Middle frontal gyrus (tissue), 1 donor: ENCODE measurements around the gene METTL8.
A peak's percentile ranks its signal among the peaks of the same experiment; 100 is the strongest.

Experiments used
- DNase-seq: peaks from one replicate; pipeline ENCODE4 v3.0.0-alpha.2; 2015; ENCODE audit warnings: low spot score; ENCODE audit errors: extremely low spot score

Gene METTL8

DNA sequence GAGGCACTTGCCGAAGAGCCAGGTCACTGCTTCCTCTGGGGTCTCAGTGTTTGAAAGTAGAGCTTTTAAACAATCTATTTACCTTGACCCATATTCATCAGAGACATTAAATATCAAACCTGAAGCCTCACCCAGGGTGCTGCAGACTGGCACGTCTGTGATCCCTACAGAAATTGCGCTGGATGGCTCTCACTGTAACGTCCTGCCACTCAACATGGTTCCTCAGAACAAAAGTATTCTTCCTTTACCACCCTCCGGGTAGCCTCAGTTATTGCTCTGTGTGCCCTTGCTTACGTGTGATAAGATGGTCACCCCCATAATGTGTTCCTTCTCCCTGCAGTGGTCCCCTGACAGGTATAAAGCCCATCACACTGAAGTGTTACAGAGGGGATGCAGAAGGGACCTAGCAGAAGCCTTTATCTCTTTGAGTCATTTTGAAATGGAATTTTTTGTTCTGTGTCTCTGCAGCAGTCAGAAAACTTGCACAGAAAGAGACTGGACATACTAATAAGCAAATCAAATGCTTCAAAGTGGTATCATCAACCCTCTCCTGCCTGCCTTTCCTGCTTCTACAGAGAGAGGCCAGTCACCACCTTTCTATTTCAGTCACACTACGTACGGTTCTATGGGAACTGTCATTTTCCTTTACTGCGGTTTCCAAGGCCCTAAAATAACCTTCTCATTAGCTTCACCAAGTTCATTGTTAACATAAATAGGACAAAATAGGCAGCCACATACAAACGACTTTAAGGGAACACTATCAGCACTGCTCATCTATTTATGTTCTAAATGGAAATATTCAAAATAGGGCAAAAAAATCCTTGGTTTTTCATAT lies 86.8 kb downstream of the METTL8 start:
- no peak for DNase-seq

DNA sequence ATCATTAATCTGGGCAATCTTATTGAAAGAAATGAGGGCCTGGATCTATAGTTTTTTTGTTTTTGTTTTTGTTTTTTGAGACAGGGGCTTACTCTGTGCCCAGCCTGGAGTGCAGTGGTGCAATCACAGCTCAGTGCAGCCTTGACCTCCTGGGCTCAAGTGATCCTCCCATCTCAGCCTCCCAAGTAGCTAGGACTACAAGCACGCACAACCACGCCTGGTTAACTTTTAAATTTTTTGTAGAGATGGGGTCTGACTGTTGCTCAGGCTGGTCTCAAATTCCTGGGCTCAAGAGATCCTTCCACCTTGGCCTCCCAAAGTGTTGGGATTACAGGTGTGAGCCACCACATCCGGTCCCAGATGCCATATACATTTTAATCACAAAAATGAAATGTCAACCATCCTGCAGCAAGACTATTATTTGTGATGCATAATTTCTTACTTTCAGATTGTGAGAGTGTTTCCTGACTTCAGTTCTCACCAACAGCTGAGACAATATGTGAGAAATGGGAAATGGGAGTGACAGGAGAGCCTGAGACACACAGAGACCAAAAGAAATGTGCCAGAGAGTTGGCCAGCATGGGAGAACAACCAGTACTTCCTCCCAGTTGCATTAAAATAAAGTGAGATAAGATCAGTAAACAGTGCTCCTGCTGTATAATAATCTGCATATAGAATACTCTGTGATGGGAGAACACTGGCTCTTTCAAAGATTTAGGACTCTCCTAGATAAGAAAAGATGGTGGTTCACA lies 87.6 kb downstream of the METTL8 start:
- no peak for DNase-seq

DNA sequence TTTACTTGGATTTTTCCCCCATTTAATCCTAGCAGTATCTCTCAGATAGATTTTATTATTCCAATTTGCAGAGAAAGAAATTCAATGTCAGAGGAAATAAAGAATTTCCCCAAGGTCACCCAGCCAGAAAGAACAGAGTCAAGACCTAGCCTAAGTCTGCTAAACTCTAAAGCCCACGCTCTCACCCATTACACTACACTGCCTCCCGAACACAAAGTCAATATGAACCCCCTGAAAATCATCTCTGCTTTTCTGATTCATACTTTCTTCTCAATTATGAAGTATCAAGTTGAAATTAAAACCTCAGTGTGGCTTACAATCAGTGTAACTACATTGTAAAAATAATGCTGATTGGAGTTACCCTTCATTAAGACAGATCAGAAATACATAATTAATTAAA lies 89.6 kb downstream of the METTL8 start:
- DNase-seq = no peak

DNA sequence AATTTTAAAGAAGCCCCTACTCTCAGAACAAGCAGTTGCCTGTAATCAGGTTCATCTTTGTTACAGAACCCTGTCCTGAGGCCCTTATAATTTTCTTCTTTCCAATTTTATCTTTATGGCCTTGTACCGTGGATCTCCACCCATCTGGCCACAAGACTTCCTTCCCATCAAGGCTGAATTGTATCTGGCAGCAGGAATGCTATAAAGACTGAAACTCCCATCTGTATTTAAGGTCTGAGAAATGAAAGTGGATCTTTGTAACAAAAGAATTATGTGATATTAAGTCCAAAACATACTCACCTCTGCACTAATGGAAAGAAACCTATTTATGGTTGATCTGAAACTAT lies 91.8 kb downstream of the METTL8 start:
- DNase-seq = no peak

DNA sequence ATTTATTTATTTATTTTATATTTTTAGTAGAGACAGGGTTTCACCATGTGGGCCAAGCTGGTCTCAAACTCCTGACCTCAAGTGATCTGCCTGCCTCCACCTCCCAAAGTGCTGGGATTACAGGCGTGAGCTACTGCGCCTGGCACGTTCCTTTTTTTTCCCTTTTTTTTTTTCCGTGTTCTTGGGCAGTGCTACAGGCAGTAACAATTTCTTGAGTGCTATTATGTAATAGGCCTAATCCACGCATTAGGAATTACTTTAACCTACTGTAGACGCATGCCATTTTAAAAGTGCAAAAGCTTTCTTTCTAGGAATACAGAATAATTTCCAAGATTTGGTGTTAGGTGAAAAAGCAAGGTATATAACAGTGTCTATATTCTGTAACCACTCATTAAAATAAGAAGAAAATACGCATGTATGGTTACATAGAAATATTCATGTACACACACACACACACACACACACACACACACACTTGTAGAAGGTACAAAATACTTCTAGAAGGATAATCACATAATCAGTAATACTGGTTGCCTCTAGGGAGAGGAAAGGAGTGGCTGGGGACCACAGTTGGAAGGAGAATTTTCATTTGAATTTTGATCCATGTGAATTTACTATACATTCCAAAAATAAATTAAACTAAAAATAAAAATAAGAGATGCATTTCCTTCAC lies 92.3 kb downstream of the METTL8 start:
- DNase-seq = no peak

DNA sequence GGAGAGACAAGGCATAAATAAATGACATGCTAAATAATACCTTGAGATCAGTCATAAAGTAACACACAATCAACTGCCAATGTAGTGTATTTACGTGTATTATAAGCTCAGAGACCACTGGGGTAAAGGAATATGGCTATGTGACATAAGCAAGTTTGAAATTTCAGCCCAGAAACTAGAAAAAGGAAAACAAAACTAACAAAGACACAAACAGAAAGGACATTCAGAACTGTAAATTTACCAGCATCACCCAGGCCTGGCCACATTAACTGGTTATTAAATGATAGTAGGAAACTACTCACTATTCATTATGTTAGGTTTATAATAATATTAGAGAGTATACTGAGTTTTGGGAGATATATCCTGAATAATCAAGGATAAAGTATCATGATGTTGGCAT lies 98.8 kb downstream of the METTL8 start:
- no peak for DNase-seq

DNA sequence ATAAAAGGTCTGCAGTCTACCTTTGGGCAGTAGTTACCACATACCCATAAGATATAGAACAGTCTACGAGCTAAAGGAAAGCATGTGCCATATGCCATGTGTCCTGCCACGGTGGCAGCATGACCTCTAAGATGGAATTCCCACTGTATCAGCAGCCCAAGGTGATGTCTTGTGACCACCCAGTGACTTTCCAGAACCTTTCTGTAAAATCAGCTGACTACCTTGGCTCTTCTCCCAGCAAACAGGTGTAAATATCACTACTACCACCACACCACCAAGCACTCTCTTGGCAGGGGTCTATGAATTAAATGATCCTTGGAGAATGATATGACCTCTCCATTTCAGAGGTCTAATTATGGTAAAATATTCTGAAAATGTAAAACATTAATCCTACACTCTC lies 99.6 kb downstream of the METTL8 start:
- no peak for DNase-seq

DNA sequence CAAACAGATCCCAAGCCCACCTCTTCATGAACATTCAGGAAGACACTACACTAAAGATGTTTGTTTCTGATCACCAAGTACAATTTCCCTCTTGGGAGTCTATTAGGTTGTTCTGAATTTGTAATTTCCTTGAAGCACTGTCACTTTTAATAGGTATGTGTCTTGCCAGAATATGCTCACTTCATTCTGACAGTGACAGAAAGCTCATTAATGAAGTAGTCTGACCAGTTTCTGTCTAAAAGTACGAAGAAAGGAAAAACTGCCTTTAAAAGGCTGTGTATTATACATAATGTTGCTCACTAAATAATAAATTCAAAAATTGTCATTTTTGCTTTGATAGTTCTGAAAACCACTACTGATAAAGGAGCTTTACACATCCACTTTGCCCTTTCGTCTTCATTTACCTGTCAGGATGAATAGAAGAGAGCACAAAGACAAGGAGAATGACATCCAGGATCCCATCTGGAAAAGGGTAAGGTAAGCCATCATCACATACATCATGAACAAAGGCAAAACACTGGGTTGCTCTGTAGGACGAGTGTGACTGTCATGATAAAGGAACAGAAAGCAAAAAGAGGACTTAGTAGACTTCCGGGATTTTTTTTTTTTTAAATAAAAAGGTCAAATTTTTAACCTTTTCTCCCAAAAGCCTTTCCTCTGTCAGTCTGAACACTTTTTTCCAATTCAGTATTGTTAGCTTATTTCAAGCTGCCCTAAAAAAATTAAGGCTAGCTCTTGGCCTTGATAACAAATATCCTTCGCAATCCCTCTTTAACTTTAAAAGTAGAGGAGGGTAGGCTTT lies 103.4 kb downstream of the METTL8 start:
- no peak for DNase-seq

DNA sequence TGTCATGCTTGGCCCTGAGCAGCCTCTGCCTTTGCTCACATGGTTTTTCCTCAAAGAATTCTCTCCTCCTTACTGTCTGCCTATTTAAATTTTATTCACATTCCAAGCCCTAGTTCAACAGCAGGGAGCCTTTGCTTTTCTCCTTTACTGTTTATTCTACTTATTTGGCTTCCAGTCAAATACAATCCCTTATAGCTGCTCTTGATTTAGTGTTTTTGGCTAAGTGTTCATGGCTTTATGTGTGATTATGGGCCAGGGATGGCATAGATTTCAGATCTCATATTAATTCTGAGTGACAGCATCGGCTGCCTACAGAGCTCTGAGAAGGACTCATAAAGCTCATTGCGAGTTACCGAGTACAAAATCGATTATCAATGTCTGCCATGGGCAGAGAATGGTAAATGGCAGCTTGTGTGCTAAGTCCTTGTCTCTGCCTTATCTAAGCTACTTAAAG lies 106.7 kb downstream of the METTL8 start:
- DNase-seq = no peak

DNA sequence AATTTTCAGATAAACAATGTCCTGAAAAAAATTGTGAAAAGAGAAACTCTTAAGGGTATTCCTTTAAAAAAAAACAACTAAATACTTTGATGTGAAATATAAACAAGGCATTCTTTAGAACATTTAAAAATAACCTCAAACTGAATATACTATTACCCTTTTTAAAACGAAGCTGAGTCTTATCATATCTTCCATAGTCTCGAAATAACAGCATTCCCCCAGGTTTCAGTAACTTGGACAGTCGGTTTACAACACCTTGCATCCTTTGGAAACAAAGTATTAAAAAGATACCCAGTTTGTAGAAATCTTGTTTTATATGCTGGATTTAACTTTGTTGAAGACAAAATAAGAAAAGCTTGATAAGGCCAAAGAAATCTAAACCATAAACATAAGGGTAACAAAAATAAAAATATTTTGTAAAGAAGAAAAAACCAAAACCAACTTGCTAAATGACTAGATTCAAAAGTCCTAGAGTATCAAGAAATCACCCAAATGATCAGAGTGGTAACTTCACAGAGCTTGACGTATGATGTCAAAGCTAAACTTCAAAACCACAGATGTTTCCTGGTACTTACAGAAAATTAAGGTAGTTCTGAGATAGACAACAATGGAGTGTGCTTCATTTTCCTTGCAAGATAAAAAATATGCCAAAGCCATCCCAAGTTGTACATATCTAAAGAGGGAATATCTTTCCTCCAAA lies 107.8 kb downstream of the METTL8 start:
- DNase-seq = no peak

DNA sequence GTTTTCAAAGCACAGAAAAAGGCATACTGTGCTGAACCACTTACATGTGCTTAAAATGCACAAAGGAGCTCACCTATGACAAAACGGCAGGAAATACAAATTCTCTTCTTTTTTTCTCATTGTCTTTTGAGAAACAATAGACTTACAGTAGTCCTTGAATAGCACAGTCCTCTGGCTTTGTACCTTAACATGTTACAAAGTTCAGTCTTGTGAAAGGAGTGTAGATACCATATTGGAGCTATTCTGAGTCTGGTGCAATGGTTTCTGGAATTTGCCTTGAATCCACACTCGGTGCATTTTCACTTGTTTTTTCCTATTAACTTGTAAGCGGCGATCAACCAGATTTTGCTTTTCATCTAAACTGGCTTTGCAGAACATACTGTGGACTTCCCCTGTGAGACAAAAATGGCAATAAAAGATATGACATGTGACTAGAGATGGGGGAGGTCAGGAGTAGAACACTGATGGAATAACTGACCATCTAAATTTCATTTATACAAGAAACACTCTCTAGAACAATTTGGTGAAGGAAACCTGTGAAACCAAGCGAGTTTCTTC lies 109.7 kb downstream of the METTL8 start:
- DNase-seq = no peak

DNA sequence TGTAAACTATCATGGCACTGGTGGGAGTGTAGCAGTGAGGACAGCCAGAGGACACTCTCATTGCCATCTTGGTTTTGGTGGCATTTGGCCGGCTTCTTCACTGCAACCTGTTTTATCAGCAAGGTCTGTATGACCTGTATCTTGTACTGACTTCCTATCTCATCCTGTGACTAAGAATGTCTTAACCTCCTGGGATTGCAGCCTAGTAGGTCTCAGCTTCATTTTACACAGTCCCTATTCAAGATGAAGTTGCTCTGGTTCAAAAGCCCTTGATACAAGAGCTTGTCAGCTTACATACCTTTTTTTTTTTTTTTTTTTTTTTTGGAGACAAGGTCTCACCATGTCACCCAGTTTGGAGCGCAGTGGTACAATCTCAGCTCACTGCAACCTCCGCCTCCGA lies 110.9 kb downstream of the METTL8 start:
- DNase-seq = no peak

DNA sequence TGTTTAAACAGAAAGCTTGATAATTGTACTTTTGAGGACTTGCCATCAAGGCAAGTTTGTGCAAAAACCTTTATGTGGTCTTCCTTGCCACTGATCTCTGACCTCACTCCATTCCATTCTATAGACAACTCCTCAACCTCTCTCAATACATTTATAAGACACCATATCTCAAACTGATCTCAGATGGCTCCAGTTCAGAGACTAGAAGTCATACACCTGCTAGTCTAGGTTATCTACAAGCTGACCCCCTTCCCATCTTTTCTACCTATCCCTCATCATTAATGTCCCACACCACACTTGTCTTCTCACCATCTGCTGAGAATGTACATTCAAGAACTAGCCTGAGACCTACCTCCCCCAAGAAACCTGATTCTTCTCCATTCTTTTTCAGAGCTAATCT lies 113.1 kb downstream of the METTL8 start:
- no peak for DNase-seq

DNA sequence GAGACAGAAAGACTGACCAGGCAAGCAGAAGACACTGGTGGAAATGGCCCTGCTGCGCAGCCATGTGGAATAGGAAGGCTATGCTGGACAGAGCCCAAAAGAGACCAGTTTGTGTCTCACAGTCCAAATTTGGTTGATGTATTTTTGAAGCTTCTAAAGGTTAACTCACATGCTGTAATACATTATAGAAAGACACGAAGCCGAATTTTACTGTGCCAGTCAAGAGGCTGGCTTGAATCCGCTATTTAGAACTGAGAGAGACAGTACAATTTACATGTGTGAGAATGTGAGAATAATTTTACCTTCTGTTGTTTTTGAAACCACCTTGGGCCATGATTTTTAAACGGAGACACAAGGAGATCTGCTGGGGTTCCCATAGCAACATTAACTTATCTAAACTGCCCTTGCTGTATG lies 113.6 kb downstream of the METTL8 start:
- DNase-seq = no peak

DNA sequence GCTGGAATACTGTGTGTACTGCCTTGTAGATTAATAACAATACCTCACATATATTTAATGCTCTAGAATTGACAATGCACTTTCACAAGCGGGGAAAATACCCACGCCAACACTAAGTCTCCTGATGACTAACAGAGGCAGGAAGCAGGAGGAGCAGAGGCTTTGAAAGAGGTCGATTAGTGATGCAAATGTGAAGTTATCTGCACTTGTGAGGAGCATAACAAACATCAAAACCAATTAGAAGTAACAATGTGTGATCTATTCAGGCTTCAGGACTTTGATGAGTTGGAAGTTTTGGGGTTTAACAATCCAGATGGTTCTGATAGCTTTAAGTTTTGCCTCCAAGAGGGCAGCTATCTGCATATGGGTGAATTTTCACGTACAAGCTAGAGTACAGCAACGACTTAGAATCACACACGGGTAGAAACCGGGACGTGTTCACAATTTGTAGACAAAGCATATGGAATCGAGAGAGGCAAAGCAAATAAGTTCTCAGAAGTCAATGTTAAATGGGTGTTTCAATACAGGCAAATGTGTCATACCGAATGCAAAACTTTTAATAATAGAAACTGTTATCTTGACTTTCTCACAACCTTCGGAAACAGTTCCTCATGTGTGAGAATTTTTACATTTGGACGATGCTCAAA lies 114.5 kb downstream of the METTL8 start:
- DNase-seq = no peak

DNA sequence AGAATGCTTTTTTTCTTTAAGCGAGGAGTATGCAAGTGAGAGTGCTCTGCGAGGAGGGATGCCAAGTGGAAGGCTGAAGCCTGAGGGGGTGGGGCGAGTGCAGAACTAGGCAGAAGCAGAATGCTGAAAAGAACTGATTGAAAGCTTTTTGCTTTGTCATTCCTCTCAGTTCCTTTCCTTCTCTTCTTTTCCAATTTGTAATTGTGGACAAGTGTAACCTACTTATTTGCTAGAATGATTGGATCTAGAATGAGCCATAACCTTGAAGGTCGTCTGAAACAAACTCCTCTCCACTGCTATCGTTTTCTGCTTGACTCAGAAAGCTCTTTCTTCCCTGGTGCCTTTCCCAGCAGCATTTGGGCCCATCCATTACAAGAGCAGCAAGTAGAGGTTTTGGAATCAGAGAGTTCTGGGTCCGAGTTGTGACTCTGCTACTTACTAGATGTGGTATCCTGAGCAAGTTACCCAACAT lies 115.3 kb downstream of the METTL8 start:
- DNase-seq = peak; percentile 76

DNA sequence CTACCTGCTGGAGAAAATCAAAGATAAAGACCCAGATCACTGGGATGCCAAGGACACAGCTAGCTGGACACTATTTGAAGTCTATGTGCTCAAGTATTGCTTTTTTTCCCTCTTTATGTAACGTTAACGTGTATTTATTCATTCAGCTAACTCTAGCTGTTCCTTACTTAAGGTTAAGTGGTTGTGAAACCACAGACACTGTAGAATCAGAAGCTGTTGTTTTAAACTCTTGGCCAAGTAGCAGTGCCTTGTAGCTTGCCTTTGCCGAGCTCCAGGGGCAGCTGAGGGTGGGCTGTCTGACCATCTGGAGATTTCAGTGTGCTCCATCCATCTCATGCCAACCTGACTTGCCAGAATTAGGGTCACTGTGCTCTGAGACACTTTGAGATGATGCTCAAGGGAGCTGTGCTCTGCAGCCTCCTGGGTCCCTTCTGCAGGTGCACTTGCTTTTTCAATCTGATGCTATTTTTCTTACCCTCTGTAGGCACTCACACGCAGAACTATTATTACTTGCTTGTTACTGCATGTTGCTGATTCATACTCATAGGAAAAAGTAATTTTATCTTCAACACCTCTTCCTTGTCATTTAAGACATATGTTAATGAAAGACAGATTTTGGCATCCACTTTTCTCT lies 116.2 kb downstream of the METTL8 start:
- DNase-seq = no peak

DNA sequence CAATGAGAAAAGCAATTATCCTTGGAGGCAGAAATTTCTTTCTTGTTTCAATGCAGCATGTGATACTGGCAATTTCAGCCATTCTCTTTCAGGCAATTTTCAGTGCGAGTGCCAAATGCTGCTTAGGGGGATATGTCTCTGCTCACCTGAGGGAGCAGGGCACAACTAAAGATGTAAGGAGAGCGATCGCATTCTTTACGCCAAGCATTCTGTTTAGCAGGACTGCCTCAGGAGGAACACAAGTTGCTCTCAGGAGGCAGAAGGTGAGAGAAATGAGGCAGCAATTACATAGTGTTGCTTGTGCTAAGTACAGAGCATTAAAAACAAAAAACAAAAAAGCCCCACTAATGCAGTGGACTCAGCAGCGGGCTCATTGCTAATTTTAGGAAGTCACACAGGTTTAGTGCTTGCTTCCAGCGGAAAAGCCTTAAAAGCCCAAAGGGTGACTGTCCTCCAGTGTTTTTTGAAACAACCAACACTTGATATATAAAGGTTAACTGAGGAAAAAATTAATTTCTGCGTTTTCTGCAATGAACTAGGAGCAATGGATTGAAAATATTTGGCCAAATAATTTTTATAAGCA lies 116.9 kb downstream of the METTL8 start:
- DNase-seq = no peak

DNA sequence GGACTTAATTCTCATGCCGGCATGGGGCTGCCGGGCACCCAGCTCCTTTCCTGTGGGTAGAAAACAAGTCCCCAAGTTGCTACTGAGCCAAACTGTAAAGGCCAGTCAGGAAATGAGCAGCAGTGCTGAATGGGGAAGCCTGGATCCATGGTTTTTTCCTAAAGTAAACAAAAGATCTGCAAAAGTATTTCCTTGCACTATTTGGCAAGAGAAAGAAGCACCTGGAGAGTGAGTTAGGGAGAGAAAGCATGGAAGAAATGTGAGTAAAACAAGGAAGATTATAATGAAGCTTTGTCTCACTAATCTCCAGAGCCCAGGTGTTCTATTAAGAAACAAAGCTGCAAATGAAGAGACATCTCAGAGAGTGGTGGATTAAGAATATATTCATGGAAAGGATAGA lies 117.6 kb downstream of the METTL8 start:
- DNase-seq = no peak
